NB4 (cell line): Measurements from ENCODE around the gene CENPX.

Experiments
- DNase-seq: peaks from one replicate; pipeline ENCODE4 v3.0.0; 2010; ENCODE audit warnings: low read depth
- H3K4me3 ChIP-seq: one replicate; pipeline ENCODE4 v1.5.1; 2011; ENCODE audit warnings: mild to moderate bottlenecking, low read depth, low read length, moderate library complexity
- MYC ChIP-seq: IDR thresholded peaks from 2 replicates; pipeline ENCODE4 v1.6.1; 2011; ENCODE audit warnings: low read depth, low read length
- POLR2A ChIP-seq: IDR thresholded peaks from 2 replicates; pipeline ENCODE4 v1.6.1; 2011; ENCODE audit warnings: mild to moderate bottlenecking; ENCODE audit not compliant: insufficient read length; ENCODE audit errors: extremely low read depth
- TF ChIP-seq, protein P1 (sequence below): IDR thresholded peaks from 2 replicates; pipeline ENCODE4 v1.6.1; 2011; ENCODE audit warnings: low read depth, low read length
- TF ChIP-seq, protein P2 (sequence below): IDR thresholded peaks from one replicate; pipeline ENCODE4 v1.5.1; 2012; ENCODE audit warnings: low read depth, low read length

The CENPX gene

DNA sequence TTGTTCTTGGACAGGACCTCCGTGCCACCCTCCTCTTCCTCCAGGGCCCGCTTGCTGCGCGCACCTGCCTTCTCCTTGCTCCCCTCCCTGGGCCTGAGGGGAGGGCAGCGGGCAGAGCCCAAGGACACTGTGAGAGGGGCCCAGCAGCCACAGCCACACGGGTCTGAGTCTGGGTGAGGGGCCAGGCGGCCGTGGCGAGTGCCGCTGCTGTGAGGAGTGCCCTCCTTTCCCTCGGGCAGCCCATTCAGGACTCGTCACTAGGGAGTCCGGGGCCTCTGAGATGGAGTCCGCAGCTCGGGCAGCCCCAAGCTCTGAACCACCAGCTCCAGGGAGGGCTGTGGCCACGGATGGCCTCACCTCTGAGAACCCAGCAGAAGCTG is 37.3 kb upstream of the CENPX start:
- no peak for DNase-seq
- no peak overlapping the region for H3K4me3 ChIP-seq
- TF ChIP-seq MYC (no peak), POLR2A (no peak)
- TF ChIP-seq, protein P1, sequence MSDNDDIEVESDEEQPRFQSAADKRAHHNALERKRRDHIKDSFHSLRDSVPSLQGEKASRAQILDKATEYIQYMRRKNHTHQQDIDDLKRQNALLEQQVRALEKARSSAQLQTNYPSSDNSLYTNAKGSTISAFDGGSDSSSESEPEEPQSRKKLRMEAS, result no peak
- TF ChIP-seq, protein P2, sequence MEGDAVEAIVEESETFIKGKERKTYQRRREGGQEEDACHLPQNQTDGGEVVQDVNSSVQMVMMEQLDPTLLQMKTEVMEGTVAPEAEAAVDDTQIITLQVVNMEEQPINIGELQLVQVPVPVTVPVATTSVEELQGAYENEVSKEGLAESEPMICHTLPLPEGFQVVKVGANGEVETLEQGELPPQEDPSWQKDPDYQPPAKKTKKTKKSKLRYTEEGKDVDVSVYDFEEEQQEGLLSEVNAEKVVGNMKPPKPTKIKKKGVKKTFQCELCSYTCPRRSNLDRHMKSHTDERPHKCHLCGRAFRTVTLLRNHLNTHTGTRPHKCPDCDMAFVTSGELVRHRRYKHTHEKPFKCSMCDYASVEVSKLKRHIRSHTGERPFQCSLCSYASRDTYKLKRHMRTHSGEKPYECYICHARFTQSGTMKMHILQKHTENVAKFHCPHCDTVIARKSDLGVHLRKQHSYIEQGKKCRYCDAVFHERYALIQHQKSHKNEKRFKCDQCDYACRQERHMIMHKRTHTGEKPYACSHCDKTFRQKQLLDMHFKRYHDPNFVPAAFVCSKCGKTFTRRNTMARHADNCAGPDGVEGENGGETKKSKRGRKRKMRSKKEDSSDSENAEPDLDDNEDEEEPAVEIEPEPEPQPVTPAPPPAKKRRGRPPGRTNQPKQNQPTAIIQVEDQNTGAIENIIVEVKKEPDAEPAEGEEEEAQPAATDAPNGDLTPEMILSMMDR, result no peak

DNA sequence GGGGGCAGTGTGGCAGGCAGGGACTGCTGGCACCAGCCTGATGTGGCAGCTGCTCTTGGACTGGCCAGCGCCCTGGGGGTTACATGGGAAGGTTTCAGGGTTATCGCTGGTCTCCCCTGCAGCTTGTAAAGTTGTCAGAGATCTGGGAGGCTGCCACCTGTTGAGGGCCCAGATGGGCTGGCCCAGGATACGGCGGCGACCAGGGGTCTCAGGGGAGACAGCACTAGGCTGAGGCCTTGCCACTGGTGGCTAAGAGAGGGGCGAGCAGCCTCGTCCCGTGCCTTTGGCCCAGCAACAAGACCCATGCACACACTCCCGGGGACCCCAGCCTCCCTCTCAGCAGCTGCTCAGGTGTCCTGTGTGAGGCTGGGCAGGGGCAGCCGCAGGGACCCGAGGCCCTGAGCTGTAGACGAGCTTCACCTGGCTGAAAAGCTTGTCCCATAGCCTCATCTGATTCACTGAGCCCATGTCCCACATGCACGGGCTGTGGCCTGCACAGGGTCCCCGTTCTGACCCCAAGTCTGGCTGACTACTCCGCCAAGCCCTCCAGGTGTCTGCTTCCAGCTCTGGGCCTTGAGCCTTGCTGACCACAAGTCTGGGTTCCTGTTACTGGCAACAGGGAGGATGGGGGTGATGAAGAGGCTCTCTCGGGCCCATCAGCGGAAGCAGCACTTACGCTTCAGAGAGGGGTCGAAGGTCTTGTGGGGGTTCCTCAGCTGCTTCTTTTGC is 36.8 kb upstream of the CENPX start:
- TF ChIP-seq MYC (no peak), POLR2A (no peak)
- TF ChIP-seq, protein P2, result no peak
- TF ChIP-seq, protein P1, result no peak
- DNase-seq, result no peak
- H3K4me3 ChIP-seq, result no peak overlapping the region

DNA sequence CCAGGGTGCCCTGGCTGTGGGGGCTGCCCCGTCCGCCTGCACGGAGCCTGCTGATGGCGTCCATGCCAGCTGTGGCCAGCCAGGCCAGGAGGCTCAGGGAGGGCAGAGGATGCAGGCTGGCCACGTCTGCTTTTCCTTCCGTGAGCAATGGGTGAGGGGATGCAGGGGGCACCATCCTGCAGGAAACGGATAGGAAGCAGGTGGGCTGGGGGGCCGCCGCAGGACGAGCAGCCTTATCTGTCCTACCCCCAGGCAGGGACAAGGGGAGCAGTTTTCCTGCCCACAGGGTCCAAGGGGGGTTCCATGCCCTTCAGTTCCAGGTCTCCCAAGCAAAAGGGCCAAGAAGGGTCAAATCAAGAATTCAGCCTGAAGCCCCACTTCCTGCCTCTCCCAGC is 36.2 kb upstream of the CENPX start:
- no peak for DNase-seq
- no peak overlapping the region for H3K4me3 ChIP-seq
- TF ChIP-seq POLR2A, result no peak
- no peak for TF ChIP-seq MYC
- TF ChIP-seq, protein P1, result no peak
- TF ChIP-seq, protein P2, result no peak

DNA sequence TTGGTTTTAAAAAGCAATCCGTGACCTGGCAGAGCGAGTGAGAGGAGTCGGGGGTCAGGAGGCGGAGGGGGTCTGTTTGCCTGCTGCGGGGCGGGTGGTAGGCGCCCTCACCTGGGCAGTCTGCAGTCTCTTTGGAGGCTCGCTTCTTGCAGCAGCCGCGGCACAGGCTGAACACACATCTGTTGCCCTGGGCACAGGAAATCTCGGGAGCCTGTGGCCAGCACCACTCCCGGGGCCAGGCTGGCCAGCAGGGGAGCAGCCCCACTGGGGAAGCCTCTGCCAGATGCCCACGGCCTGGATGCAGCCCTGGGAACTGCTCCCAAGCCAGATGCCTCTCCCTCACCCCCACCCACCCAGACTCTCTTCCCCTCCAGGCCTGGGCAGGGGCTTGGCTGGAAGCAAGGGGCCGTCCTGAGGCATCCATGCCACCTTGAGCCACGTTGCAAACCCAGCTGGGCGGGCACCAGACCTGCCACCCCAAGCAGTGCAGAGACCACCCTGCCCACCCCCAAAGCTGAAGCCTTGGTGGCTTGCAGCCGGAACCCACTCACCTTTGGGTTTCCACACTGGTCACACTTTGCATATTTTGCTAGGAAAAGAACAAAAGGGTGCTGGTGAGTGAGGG is 35.7 kb upstream of the CENPX start:
- TF ChIP-seq, protein P2, result no peak
- TF ChIP-seq, protein P1, result no peak
- no peak for TF ChIP-seq MYC
- H3K4me3 ChIP-seq, result no peak overlapping the region
- DNase-seq, result no peak

DNA sequence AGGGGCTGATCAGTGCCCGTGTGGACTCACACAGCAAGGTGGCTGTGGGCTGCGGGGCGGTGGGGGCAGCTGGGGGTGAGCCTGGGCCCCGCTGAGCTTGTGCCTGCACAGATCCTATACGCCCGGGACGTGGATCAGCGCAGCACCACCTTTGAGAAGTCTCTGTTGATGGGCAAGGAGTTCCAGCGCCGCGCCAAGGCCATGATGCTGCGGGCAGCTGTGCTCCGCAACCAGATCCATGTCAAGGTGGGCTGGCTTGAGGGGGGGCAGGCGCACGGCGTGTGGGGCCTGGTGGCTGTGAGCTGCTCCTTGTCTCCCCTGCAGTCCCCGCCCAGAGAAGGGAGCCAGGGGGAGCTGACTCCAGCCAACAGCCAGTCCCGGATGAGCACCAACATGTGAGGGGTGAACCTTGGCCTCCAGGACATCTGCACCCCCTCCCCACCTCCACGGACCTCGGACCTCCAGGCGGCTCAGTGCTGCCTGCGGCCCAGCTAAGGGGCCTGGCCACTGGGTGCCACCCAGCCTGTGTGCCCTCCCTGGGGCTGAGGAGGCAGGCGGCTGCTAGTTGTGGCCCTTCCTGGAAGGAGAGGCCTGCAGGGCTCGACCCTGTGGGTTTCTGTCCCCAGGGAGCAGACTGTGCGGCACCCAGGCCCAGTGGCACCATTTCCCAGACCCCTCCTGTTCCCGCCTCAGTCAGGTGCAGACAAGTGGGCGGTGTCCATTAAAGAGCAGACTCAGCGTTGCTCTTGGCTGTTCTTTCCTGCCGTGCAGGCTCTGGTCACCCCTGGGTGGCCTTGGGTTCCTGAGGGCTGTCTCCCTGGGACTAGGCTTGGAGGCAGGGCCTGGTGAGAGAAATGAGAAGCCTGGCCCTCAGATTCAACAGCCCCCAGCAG is 34.3 kb upstream of the CENPX start:
- H3K4me3 ChIP-seq, result no peak overlapping the region
- TF ChIP-seq, protein P1, result no peak
- TF ChIP-seq POLR2A (no peak), MYC (no peak)
- TF ChIP-seq, protein P2, result no peak
- no peak for DNase-seq
